ENCODE data around the gene C5orf22. TPM values are rescaled to one million over a fixed set of nuclear protein-coding genes. Genes with fewer than 3 reads are reported as not detected.

C5orf22 gene
- total and polyA plus RNA-seq, 10 of the 15 experiments (the other 5 are each of a cell fraction or from before 2014, with no cell fraction given) = 10.5 to 35.5 (median 24.0) TPM

DNA sequence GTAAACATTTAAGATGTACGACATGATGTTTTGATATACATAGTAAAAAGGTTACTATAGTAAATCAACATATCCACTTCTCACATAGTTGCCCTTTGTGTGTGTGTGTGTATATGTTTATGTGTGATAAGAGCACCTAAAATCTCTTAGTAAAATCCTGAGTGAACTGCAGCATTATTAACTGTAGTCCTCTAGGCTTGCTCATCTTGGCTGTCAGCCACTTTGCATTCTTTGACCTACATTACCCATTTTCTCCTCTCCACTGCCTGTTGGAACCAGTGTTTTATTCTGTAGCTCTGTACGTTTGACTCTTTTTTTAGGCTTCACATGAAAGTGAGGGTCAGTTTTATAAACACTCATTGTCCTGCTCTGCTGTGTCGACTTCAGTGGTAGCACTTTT, 24.4 kb downstream of the C5orf22 start:
- TF ChIP-seq, protein P1, sequence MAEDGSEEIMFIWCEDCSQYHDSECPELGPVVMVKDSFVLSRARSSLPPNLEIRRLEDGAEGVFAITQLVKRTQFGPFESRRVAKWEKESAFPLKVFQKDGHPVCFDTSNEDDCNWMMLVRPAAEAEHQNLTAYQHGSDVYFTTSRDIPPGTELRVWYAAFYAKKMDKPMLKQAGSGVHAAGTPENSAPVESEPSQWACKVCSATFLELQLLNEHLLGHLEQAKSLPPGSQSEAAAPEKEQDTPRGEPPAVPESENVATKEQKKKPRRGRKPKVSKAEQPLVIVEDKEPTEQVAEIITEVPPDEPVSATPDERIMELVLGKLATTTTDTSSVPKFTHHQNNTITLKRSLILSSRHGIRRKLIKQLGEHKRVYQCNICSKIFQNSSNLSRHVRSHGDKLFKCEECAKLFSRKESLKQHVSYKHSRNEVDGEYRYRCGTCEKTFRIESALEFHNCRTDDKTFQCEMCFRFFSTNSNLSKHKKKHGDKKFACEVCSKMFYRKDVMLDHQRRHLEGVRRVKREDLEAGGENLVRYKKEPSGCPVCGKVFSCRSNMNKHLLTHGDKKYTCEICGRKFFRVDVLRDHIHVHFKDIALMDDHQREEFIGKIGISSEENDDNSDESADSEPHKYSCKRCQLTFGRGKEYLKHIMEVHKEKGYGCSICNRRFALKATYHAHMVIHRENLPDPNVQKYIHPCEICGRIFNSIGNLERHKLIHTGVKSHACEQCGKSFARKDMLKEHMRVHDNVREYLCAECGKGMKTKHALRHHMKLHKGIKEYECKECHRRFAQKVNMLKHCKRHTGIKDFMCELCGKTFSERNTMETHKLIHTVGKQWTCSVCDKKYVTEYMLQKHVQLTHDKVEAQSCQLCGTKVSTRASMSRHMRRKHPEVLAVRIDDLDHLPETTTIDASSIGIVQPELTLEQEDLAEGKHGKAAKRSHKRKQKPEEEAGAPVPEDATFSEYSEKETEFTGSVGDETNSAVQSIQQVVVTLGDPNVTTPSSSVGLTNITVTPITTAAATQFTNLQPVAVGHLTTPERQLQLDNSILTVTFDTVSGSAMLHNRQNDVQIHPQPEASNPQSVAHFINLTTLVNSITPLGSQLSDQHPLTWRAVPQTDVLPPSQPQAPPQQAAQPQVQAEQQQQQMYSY (CRISPR knock-in tag; IDR thresholded peaks at IDR 0.05) = no peak
- TF ChIP-seq NR2C2 (IDR thresholded peaks at IDR 0.05; ENCODE audit: borderline replicate concordance, control insufficient read depth, insufficient read length, low read depth) (no peak), POLR2AphosphoS5 (IDR thresholded peaks at IDR 0.05; ENCODE audit: low read length) (no peak)
- no peak overlapping the region for H3K27ac ChIP-seq (ENCODE audit: control insufficient read depth, insufficient read depth)
- ChIA-PET RAD21 (ENCODE audit: unreplicated experiment) (no interaction called here), POLR2A (no interaction called here), SMC1A (ENCODE audit: uncharacterized antibody, unreplicated experiment) (no interaction called here), CTCF (no interaction called here)
- WGBS (ENCODE audit: insufficient coverage, insufficient replicate concordance, low lambda C conversion rate, missing lambda C conversion rate) = 94% methylated on average over 3 of the region's 3 CpGs
- in situ Hi-C loops (cut with MboI) = no loop called here
- no peak overlapping the region for H3K9ac ChIP-seq (ENCODE audit: control insufficient read depth, insufficient read depth, low read length)
- no TSS peak for BruUV-seq (replicated peaks)
- no peak for FAIRE-seq
- no peak overlapping the region for H3K4me3 ChIP-seq
- H4K20me1 ChIP-seq (ENCODE audit: control insufficient read depth, insufficient read depth) = no peaks in the 10 kb centered on the region
- no peaks in the 10 kb centered on the region for H3K27me3 ChIP-seq (replicated peaks in 1 of 2; ENCODE audit: control insufficient read depth in 2 of 2, insufficient read depth in 2 of 2, low read length in 1 of 2)
- H3K4me2 ChIP-seq (ENCODE audit: control insufficient read depth, insufficient read depth) = no peak overlapping the region
- ATAC-seq = no peak
- H3K79me2 ChIP-seq (ENCODE audit: control insufficient read depth, insufficient read depth, low read length) = no peaks in the 10 kb centered on the region
- intact Hi-C loops (cut with micrococcal nuclease; ENCODE audit: unreplicated experiment) = no loop called here
- peaks cover under 1 to 10% of the 10 kb centered on the region in 2 experiments; a peak in 3 of 4 replicates for H3K36me3 ChIP-seq (ENCODE audit: control insufficient read depth in 2 of 2, insufficient read depth in 2 of 2, low read length in 1 of 2)
- DNase-seq (ENCODE audit: low read depth, low spot score) = no peak
- H2AFZ ChIP-seq (ENCODE audit: control insufficient read depth, low read depth, low read length) = no peak overlapping the region
- no peaks in the 10 kb centered on the region for H3K4me1 ChIP-seq (ENCODE audit: control insufficient read depth, insufficient read depth, low read length)
- no peaks in the 10 kb centered on the region for H3K9me3 ChIP-seq (replicated peaks; ENCODE audit: control insufficient read depth, insufficient read depth, low read length)

DNA sequence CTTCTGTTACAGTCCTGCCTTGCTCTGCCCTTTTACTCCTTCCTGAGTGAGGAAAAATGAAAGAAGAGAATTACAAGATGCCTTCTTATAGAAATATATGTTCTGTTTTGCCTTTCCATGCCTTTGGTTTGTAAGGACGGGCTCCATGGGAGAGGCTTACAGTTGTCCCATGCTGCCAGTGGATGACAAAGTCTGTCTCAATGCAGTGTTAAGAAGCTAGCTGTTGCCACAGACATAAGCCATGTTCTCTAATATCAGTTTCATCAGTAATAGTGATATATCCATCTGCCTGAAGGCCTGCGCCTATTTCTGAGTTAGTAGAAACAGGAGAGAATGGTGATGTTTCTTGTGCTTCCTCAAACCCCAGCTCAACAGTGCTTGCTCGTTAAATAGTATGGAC, 27.8 kb downstream of the C5orf22 start:
- H2AFZ ChIP-seq (ENCODE audit: control insufficient read depth, low read depth, low read length) = no peak overlapping the region
- DNase-seq (ENCODE audit: low read depth, low spot score) (no peak), FAIRE-seq (no peak), ATAC-seq (no peak)
- no peak overlapping the region for H3K27ac ChIP-seq (ENCODE audit: control insufficient read depth, insufficient read depth)
- no peak overlapping the region for H3K9ac ChIP-seq (ENCODE audit: control insufficient read depth, insufficient read depth, low read length)
- SMC1A ChIA-PET (ENCODE audit: uncharacterized antibody, unreplicated experiment) = no interaction called here
- 96% methylated on average over 3 of the region's 3 CpGs for WGBS (ENCODE audit: insufficient coverage, insufficient replicate concordance, low lambda C conversion rate, missing lambda C conversion rate)
- RAD21 ChIA-PET (ENCODE audit: unreplicated experiment) = no interaction called here
- no peaks in the 10 kb centered on the region for H3K79me2 ChIP-seq (ENCODE audit: control insufficient read depth, insufficient read depth, low read length)
- H3K4me3 ChIP-seq = no peak overlapping the region
- in situ Hi-C loops (cut with MboI) = no loop called here
- intact Hi-C loops (cut with micrococcal nuclease; ENCODE audit: unreplicated experiment) = no loop called here
- POLR2A ChIA-PET = no interaction called here
- no peak overlapping the region for H3K4me2 ChIP-seq (ENCODE audit: control insufficient read depth, insufficient read depth)
- CTCF ChIA-PET = no interaction called here
- BruUV-seq (replicated peaks) = no TSS peak
- H3K36me3 ChIP-seq (ENCODE audit: control insufficient read depth in 2 of 2, insufficient read depth in 2 of 2, low read length in 1 of 2) = no peaks in the 10 kb centered on the region
- no peak for TF ChIP-seq ZNF207 (IDR thresholded peaks at IDR 0.05; ENCODE audit: borderline replicate concordance)
- H3K9me3 ChIP-seq (replicated peaks; ENCODE audit: control insufficient read depth, insufficient read depth, low read length) = no peaks in the 10 kb centered on the region
- no peaks in the 10 kb centered on the region for H4K20me1 ChIP-seq (ENCODE audit: control insufficient read depth, insufficient read depth)
- no peaks in the 10 kb centered on the region for H3K4me1 ChIP-seq (ENCODE audit: control insufficient read depth, insufficient read depth, low read length)
- H3K27me3 ChIP-seq (replicated peaks in 1 of 2; ENCODE audit: control insufficient read depth in 2 of 2, insufficient read depth in 2 of 2, low read length in 1 of 2) = no peaks in the 10 kb centered on the region
